ENCODE measurements around the gene AGRN. TPM values are rescaled to one million over a fixed set of nuclear protein-coding genes. Genes with fewer than 3 reads are reported as not detected.
"Not testable (repeated sequence)": the region's sequence is repeated elsewhere in the genome, so short reads cannot be mapped to it uniquely, and the experiment has no call there.

AGRN gene
- total RNA-seq, 4 donors from 2014 or later = 10.9 to 35.7 (median 20.6) TPM

DNA sequence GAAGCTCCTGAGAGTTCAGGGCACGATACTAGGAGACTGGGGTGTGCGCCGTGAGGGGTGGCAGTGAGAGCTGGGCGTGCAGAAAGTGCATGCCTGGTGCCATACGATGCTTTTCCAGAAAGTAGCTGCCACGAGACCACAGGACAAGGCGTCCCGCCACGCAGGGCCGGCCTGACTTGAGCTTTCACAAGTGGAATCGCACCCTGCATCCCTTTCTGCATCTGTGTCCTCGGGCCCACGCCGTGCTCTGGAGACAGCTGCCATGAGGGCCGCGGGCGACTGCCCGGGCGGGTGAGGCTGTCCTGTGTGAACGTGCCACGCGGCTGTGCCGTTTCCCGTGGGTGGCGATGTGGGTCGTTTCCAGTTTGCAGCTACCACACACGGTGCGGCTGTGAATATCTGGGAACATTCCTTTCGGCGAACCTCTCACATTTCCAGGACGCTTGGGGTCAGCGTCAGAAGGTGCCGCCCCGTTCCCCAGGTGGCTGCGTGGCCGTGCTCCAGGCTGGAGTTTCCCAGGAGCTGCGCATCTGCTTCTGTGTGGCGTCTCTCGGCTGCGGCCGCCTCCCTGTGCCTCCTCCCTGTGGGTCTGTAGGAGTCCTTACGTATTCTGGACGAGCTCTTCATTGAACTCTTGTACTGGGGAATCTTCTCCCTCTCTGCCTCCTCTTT, 37.0 kb upstream of the AGRN start:
- H3K9me3 ChIP-seq = no peaks in the 10 kb centered on the region
- no peaks in the 10 kb centered on the region for H3K36me3 ChIP-seq
- peaks cover 0 to 7% (median 2%) of the 10 kb centered on the region in 4 donors for H3K4me1 ChIP-seq
- no peak for DNase-seq (ENCODE audit: low spot score in 2 of 2)
- peaks cover 0 to 22% of the 10 kb centered on the region in 2 donors for H3K27me3 ChIP-seq
- 77 to 83% methylated on average over 42 of the region's 43 CpGs for WGBS, 2 donors
- H3K4me3 ChIP-seq = no peak overlapping the region
- TF ChIP-seq, protein P1, sequence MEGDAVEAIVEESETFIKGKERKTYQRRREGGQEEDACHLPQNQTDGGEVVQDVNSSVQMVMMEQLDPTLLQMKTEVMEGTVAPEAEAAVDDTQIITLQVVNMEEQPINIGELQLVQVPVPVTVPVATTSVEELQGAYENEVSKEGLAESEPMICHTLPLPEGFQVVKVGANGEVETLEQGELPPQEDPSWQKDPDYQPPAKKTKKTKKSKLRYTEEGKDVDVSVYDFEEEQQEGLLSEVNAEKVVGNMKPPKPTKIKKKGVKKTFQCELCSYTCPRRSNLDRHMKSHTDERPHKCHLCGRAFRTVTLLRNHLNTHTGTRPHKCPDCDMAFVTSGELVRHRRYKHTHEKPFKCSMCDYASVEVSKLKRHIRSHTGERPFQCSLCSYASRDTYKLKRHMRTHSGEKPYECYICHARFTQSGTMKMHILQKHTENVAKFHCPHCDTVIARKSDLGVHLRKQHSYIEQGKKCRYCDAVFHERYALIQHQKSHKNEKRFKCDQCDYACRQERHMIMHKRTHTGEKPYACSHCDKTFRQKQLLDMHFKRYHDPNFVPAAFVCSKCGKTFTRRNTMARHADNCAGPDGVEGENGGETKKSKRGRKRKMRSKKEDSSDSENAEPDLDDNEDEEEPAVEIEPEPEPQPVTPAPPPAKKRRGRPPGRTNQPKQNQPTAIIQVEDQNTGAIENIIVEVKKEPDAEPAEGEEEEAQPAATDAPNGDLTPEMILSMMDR (IDR thresholded peaks at IDR 0.05) = no peak
- TF ChIP-seq EP300 (IDR thresholded peaks at IDR 0.05) (no peak), POLR2A (IDR thresholded peaks at IDR 0.05) (no peak)
- no peak overlapping the region for H3K27ac ChIP-seq

DNA sequence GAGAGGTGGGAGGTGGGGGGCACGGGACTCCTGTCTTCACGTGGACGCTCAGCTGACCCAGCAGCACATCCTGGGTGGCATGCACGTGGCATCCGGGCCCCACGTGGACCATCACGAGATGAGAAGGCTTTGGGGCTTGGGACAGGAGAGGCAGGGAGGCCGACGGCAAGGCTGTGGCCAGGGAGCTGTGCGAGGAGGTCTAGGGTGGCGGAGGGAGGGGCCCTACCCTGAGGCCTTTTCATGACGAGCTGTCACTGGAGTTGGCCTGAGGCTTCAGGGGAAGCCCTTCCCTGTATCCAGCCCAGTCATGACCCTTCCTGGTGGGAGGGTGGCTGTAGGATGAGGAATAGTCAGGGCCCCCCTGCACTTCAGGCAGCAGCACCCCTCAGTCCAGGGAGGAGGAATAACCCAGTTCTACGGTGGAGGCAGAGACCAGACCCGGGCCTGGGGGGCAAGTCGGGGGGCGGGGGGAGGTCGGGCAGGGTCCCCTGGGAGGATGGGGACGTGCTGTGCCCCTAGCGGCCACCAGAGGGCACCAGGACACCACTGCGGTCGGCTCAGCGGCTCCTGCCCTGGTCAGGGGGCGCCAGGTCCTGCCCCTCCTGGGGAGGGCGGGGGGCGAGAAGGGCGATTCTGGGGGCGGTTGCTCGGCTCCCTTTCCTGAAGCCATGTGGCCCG, 36.0 kb upstream of the AGRN start:
- Histone ChIP-seq H3K27ac (no peak overlapping the region), H3K4me3 (no peak overlapping the region), H3K36me3 (no peaks in the 10 kb centered on the region), H3K27me3 (peaks cover 0 to 22% of the 10 kb centered on the region in 2 donors), H3K4me1 (peaks cover 0 to 7% (median 2%) of the 10 kb centered on the region in 4 donors), H3K9me3 (no peaks in the 10 kb centered on the region)
- 31 to 36% methylated on average over 18 to 22 of the region's 29 CpGs for WGBS, 2 donors
- no peak for DNase-seq (ENCODE audit: low spot score in 2 of 2)
- no peak for TF ChIP-seq POLR2A (IDR thresholded peaks at IDR 0.05)
- TF ChIP-seq, protein P1 (IDR thresholded peaks at IDR 0.05) = peak; percentile 60 to 95 (median 94)

DNA sequence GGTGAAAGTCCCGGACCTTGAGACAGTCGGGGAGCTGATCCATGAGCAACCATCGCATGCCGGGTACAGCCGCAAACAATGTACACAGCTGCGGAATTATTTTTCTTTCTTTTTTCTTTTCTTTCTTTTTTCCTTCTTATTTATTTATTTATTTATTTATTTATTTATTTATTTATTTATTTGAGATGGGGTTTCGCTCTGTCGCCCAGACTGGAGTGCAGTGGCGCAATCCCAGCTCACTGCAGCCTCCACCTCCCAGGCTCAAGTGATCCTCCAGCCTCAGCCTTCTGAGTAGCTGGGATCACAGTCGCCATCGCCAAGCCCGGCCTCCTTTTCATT, 35.5 kb upstream of the AGRN start:
- TF ChIP-seq EP300 (IDR thresholded peaks at IDR 0.05) = no peak
- TF ChIP-seq, protein P1 (IDR thresholded peaks at IDR 0.05) = peak in 1 of 5 experiments; percentile 4
- no peak for TF ChIP-seq POLR2A (IDR thresholded peaks at IDR 0.05)
- Histone ChIP-seq H3K27ac (no peak overlapping the region), H3K27me3 (peaks cover 0 to 22% of the 10 kb centered on the region in 2 donors), H3K4me1 (peaks cover 0 to 7% (median 2%) of the 10 kb centered on the region in 4 donors), H3K4me3 (no peak overlapping the region), H3K36me3 (no peaks in the 10 kb centered on the region), H3K9me3 (no peaks in the 10 kb centered on the region)
- WGBS, 2 donors = 46 to 59% methylated on average over 12 of the region's 12 CpGs
- no peak for DNase-seq (ENCODE audit: low spot score in 2 of 2)

DNA sequence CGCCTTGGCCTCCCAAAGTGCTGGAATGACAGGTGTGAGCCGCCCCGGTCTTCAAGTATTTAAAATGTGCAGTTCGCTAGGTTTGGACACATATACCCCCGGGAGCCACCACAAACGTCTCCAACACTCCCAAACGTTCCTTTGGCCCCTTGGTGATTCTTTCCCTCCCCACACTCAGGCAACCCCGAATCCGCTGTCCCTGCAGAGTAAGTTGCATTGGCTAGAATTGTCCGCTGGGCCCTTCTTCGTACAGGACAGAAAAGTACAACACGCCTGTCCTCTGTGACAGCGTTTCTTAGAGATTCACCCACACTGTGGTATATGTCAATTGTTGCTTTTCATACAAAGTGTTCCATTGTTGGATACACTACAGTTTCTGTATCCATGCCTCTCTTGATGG, 34.8 kb upstream of the AGRN start:
- no peak for DNase-seq (ENCODE audit: low spot score in 2 of 2)
- no peaks in the 10 kb centered on the region for H3K36me3 ChIP-seq
- peaks cover 0 to 22% of the 10 kb centered on the region in 2 donors for H3K27me3 ChIP-seq
- WGBS, 2 donors = 69 to 78% methylated on average over 13 of the region's 13 CpGs
- H3K4me3 ChIP-seq = no peak overlapping the region
- H3K4me1 ChIP-seq = peaks cover 0 to 7% (median 2%) of the 10 kb centered on the region in 4 donors
- H3K27ac ChIP-seq = no peak overlapping the region
- no peaks in the 10 kb centered on the region for H3K9me3 ChIP-seq
- TF ChIP-seq EP300 (IDR thresholded peaks at IDR 0.05) = no peak
- TF ChIP-seq, protein P1 (IDR thresholded peaks at IDR 0.05) = no peak
- no peak for TF ChIP-seq POLR2A (IDR thresholded peaks at IDR 0.05)

DNA sequence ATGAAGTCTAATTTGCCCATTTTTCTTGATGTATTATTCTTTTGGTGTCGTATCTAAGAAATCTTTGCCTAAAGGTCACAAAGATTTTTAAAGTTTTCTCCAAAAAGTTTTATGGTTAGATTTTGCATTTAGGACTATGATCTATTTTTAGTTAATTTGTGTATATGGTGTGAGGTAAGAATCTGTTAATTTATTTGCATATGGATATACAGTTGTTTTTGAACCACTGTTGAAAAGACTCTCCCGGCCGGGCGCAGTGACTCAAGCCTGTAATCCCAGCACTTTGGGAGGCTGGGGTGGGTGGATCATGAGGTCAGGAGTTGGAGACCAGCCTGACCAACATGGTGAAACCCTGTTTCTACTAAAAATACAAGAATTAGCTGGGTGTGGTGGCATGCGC, 31.9 kb upstream of the AGRN start:
- DNase-seq (ENCODE audit: low spot score in 2 of 2); H3K27ac ChIP-seq; H3K36me3 ChIP-seq; H3K4me1 ChIP-seq; H3K4me3 ChIP-seq: not testable (repeated sequence)
- Histone ChIP-seq H3K9me3 (peaks cover 0 to 20% (median 0%) of the 10 kb centered on the region in 4 donors), H3K27me3 (peaks cover 0 to 12% of the 10 kb centered on the region in 2 donors)
- whole genome bisulfite sequencing, 2 donors = 82 to 85% methylated on average over 5 of the region's 5 CpGs

DNA sequence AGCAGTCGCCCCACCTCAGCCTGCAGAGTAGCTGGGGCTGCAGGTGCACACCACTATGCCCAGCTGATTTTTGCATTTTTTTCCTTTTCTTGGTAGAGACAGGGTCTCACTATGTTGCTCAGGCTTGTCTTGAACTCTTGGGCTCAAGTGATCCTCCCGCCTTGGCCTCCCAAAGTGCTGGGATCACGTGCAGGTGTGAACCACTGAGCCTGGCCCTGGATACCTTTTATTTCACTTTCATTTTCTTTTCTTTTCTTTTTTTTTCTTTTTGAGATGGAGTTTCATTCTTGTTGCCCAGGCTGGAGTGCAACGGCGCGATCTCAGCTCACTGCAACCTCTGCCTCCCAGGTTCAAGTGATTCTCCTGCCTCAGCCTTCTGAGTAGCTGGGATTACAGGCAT, 28.6 kb upstream of the AGRN start:
- 89 to 93% methylated on average over 6 of the region's 6 CpGs for WGBS, 2 donors
- H3K4me1 ChIP-seq; H3K27ac ChIP-seq; H3K36me3 ChIP-seq; H3K4me3 ChIP-seq; H3K27me3 ChIP-seq; DNase-seq (ENCODE audit: low spot score in 2 of 2): not testable (repeated sequence)
- peaks cover 0 to 21% (median 0%) of the 10 kb centered on the region in 4 donors for H3K9me3 ChIP-seq
